Transverse colon (tissue), 3 donors: ENCODE measurements around the gene UCN3.

Experiments used
- POLR2A ChIP-seq: fragments of 450-650 bp; IDR thresholded peaks from one replicate; pipeline ENCODE4 v1.6.1; 2016; ENCODE audit warnings: antibody characterized with exemption, mild to moderate bottlenecking, moderate library complexity
- TF ChIP-seq, protein P1 (sequence below), 5 experiments: fragments of 200-600 bp in 3 of 5; fragments of 450-650 bp in 2 of 5; sonication (generic) in 3 of 5; IDR thresholded peaks; 1 replicate in 2 of 5; 2 replicates in 3 of 5; pipeline ENCODE4 v1.5.1; 2016 to 2017; ENCODE audit warnings: antibody characterized with exemption in 5 of 5, inconsistent platforms in 3 of 5, mild to moderate bottlenecking in 2 of 5, moderate library complexity in 1 of 5

DNA sequence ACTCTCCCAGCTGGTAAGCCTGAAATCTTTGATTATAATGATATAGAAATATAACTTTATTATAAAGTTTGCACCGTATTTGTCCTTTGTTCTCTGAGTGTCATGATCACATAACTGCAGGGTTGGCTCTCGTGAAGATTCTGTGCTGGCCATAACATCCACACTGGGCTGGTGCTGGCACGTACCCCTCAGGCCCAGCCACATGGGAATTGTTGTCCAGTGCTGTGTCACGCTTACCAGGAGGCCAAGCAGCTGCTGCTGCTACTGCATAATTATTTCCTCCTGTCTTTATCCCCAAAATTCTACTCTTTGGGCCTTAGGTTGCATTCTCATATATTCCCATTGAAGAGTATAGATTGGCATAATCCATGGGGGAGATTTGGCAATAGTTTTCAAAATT, 20.8 kb upstream of the UCN3 start:
- TF ChIP-seq, protein P1, sequence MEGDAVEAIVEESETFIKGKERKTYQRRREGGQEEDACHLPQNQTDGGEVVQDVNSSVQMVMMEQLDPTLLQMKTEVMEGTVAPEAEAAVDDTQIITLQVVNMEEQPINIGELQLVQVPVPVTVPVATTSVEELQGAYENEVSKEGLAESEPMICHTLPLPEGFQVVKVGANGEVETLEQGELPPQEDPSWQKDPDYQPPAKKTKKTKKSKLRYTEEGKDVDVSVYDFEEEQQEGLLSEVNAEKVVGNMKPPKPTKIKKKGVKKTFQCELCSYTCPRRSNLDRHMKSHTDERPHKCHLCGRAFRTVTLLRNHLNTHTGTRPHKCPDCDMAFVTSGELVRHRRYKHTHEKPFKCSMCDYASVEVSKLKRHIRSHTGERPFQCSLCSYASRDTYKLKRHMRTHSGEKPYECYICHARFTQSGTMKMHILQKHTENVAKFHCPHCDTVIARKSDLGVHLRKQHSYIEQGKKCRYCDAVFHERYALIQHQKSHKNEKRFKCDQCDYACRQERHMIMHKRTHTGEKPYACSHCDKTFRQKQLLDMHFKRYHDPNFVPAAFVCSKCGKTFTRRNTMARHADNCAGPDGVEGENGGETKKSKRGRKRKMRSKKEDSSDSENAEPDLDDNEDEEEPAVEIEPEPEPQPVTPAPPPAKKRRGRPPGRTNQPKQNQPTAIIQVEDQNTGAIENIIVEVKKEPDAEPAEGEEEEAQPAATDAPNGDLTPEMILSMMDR (IDR thresholded peaks at IDR 0.05) = no peak
- TF ChIP-seq POLR2A = no peak
